Measurements from ENCODE around the gene PLPPR1.
A peak's percentile ranks its signal among the peaks of the same experiment; 100 is the strongest.
"Not testable (repeated sequence)": the region's sequence is repeated elsewhere in the genome, so short reads cannot be mapped to it uniquely, and the experiment has no call there.

Gene PLPPR1

DNA sequence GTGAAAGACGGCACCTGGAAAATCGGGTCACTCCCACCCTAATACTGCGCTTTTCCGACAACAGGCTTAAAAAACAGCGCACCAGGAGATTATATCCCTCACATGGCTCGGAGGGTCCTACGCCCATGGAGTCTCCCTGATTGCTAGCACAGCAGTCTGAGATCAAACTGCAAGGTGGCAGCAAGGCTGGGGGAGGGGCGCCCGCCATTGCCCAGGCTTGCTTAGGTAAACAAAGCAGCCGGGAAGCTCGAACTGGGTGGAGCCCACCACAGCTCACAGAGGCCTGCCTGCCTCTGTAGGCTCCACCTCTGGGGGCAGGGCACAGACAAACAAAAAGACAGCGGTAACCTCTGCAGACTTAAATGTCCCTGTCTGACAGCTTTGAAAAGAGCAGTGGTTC lies 262.5 kb downstream of the PLPPR1 start:
- DNase-seq (ENCODE audit: low read depth, low spot score): not testable (repeated sequence)

DNA sequence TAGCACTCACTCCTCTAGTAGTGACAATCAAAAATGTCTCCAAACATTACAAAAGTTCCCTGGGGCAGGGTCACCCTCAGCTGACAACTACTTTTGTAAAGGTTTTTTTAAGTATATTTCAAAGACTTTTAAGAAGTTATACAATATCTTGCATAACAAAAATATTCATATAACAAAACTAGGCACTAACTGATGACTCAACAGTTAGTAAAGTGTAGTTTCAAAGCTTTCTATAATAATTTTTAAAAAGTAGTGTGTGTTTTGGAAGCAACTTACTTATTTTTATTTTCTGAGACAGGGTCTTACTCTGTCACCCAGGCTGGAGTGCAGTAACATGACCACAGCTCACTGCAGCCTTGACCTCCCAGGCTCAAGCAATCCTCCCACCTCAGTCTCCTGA lies 271.4 kb downstream of the PLPPR1 start:
- no peak for DNase-seq (ENCODE audit: low read depth, low spot score)

DNA sequence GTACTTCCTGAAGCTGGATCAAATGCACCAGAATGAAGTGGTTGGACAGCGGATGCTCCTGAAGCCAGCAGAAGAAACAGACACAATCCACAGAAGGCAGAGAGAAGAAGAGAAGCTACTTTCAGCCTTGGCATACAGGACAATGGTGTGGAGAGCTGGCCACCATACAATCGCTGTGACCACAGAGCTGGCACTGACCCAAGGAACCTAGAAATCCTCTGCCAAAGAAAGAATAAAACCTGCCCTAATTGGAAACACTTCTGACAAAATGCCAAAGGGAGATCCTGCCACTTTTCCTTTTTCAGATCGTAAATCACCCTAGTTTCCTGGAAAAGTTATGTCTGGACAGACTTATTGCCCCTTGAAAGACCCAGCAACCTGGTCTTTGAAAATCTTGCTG lies 278.5 kb downstream of the PLPPR1 start:
- DNase-seq (ENCODE audit: low read depth, low spot score): no peak

- no peak for DNase-seq (ENCODE audit: low read depth, low spot score)
Observed at GRCh38 chr9:101307524-101308213, 279.1 kb downstream of the PLPPR1 start.

- no peak for DNase-seq (ENCODE audit: low read depth, low spot score)
Observed at GRCh38 chr9:101309139-101309538, 280.6 kb downstream of the PLPPR1 start.

- no peak for DNase-seq (ENCODE audit: low read depth, low spot score)
Observed at GRCh38 chr9:101311191-101311590, 282.7 kb downstream of the PLPPR1 start.

DNA sequence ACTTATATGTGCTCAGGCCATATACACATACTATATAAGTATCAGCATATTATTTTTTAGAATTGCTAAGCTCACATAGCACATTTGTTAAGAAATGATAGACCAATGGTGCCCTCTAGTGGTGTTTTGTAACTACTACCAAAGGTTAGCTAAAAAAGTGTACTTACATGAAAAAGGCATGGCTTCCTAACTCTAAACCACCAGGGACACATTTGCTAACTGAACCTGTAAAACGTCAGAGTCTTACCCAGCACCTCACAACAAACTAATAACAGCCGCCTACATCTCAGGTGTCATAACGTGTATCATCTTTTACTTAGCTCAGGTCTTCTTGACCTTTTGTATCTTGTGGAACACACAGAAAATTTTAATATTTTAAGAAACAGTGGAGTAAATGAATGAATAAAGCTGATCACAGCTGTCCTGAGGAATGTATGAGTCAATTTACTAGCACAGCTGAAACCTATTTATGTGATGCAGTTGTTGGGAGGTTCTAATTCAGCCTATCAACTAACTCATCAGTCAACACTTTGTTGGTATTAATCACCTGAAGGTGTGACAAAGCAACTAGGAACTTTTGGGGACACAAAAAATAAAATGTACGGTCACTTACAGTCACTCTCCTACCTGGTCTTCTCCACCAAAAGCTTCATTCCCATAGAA lies 283.4 kb downstream of the PLPPR1 start:
- DNase-seq (ENCODE audit: low read depth, low spot score): peak; percentile 53

GRCh38 chr9:101312661-101313060 lies 284.1 kb downstream of the PLPPR1 start:
- no peak for DNase-seq (ENCODE audit: low read depth, low spot score)

DNA sequence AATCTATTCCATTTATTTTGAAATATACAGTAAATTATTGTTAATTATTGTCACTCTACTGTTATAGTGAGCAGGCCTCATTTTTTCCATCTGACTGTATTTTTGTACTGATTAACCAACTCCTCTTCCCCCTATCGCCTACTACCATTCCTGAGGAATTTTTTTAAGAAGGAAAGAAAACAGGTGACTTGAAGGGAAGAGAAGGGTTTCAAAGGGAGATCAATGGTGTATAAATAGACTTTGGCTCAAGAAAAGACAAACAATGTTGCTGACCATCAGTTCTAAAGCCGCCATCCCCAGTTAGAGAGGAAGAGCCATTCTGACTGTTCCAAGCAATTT lies 286.6 kb downstream of the PLPPR1 start:
- DNase-seq (ENCODE audit: low read depth, low spot score): no peak

DNA sequence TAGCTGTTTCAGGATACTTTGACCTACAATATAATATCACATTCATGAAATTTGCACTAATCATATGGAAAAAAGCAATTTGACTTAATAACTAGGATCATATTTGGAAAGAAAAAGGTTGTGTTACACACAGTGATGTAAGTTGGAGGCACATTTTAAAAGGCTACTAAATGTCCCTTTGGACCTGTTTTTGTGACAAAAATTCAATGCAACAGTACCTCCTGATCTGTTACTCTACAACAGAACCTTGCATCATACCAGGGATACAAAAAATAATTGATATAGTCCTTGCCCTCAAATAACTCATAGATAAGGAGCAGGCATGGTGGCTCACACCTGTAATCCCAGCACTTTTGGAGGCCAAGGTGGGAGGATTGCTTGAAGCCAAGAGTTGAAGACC lies 289.2 kb downstream of the PLPPR1 start:
- no peak for DNase-seq (ENCODE audit: low read depth, low spot score)

DNA sequence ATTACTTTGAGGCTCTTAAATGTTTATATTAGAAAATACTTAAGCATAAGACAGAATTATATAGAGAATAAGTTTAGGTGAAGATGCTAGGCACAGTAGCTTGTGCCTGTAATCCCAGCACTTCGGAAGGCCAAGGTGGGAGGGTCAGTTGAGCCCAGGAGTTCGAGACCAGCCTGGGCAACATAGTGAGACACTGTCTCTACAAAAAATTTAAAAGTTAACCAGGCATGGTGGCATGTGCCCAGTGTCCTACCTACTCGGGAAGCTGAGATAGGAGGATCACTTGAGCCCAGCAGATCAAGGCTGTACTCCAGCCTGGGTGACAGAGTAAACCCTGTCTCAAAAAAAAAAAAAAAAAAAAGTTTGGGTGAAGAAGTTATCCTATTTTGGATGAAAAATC lies 294.6 kb downstream of the PLPPR1 start:
- DNase-seq (ENCODE audit: low read depth, low spot score): no peak

- no peak for DNase-seq (ENCODE audit: low read depth, low spot score)
Observed at GRCh38 chr9:101324245-101324804, 295.8 kb downstream of the PLPPR1 start.

- no peak for DNase-seq (ENCODE audit: low read depth, low spot score)
Observed at GRCh38 chr9:101325053-101325452, 296.5 kb downstream of the PLPPR1 start.

DNA sequence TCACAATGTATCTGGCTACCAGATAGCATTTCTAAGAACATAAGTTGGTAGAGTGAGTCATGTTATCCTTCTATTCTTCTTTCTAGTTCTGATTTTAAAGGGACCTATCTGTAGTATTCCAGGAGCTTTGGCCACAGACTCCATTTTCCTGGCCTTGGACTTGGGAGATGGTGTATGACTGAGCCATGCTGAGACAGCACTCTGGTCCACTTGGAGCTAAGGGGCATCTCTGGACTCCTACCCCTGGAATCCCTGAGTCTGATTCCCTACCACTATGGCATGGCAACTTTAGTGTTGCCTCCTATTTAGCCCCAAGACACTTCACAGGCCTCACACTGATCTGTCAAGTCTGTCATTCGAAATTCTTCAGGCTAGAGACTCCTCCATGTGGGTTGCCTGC lies 297.5 kb downstream of the PLPPR1 start:
- DNase-seq (ENCODE audit: low read depth, low spot score): no peak

DNA sequence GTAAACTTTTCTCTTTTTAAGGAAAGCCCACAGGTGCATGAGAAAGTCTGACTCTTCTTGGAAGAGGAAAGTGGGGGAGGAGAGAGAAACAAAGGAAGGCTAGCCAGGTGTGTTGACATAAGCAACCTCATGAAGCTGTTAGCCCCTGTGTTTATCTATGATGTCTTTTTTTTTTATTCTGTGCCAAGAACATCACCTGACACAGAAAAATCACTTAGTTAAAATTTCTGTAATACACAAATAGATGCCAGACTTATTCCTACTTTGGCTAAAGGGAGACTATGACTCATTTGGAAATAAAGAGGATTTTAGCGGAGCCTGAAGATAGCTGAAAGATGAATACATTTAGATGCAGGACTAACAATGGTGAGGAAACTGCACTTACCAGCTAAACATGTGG lies 298.0 kb downstream of the PLPPR1 start:
- DNase-seq (ENCODE audit: low read depth, low spot score): no peak

DNA sequence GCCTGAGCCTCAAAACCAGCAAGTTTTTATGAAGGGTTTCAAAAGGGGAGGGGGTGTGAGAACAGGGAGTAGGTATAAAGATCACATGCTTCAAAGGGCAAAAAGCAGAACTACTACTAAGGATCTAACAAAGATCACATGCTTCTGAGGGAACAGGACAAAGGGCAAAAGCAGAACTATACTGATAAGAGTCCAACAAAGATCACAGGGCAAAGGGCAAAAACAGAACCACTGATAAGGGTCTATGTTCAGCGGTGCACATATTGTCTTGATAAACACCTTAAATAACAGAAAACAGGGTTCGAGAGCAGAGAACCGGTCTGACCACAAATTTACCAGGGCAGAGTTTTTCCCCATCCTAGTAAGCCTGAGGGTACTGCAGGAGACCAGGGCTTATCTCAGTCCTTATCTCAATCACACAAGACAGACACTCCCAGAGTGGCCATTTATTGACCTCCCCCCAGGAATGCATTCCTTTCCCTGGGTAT lies 298.9 kb downstream of the PLPPR1 start:
- DNase-seq (ENCODE audit: low read depth, low spot score): not testable (repeated sequence)

GRCh38 chr9:101332362-101332761 lies 303.8 kb downstream of the PLPPR1 start:
- DNase-seq (ENCODE audit: low read depth, low spot score): no peak

- no peak for DNase-seq (ENCODE audit: low read depth, low spot score)
Observed at GRCh38 chr9:101333490-101333889, 305.0 kb downstream of the PLPPR1 start.

GRCh38 chr9:101333926-101334702 lies 305.6 kb downstream of the PLPPR1 start:
- no peak for DNase-seq (ENCODE audit: low read depth, low spot score)

DNA sequence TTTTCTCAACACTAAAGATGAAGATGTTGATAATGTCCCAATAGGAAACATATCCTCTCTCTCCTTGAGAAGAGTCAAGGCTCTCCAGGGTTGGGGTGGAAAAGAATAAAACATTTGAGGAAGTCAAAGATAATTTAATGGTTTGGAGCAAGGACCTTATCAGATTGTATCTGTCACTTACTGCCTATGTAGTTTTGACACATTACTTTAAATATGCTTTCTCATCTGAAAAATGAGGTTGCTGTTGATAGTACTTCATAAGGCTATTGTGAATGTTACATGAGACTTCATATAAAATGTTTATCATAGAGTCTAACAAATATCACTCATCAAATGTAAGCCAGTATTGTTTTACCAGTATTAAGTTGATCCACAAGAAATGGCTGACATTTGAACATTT lies 307.6 kb downstream of the PLPPR1 start:
- DNase-seq (ENCODE audit: low read depth, low spot score): no peak

DNA sequence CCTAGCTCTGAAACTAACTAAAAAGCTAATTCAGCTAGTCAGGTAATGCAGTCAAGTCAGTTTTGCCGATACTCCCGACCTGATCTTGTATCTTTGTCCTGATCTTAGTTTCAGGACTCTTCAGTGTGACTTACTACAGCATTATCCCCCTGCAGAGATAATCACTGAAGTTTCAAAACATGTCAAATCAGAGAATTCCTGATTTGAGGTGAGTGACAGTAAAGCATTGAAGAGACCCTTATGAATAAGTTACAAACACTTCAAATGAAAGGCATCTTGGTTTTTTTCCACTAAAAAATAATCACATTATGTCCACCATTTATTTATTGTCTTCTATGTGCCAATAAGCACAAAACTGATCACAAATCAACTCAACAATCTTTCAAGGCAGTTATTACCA lies 308.7 kb downstream of the PLPPR1 start:
- no peak for DNase-seq (ENCODE audit: low read depth, low spot score)

- DNase-seq (ENCODE audit: low read depth, low spot score): no peak
Observed at GRCh38 chr9:101341958-101342357, 313.4 kb downstream of the PLPPR1 start.
